Measurements from ENCODE around the gene OR52B6. TPM values are rescaled to one million over a fixed set of nuclear protein-coding genes. Genes with fewer than 3 reads are reported as not detected.

The OR52B6 gene
- total RNA-seq, 1 donor from 2014 or later, result not detected

Other genes with a start within 250 kb of the OR52B6 start
- gene OR51B5, start 237.4 kb upstream of the OR52B6 start, total RNA-seq, result 0.37 TPM
- gene OR51B6, start 229.4 kb upstream of the OR52B6 start, total RNA-seq, result not detected
- not detected for gene OR51M1, start 197.1 kb upstream of the OR52B6 start, total RNA-seq
- not detected for gene OR51Q1, start 158.8 kb upstream of the OR52B6 start, total RNA-seq
- gene OR51I1, start 139.4 kb upstream of the OR52B6 start, total RNA-seq, result 0.23 TPM
- gene OR51I2, start 131.6 kb upstream of the OR52B6 start, total RNA-seq, result not detected
- gene OR52D1, start 92.2 kb upstream of the OR52B6 start, total RNA-seq, result not detected
- 0.26 TPM for gene UBQLN3, start 70.9 kb upstream of the OR52B6 start, total RNA-seq
- gene UBQLNL, start 64.2 kb upstream of the OR52B6 start, total RNA-seq, result 0.69 TPM
- gene OR52H1, start 32.3 kb upstream of the OR52B6 start, total RNA-seq, result not detected
- gene TRIM6, start 15.8 kb downstream of the OR52B6 start, total RNA-seq, result 2.1 TPM
- gene TRIM34, start 44.1 kb downstream of the OR52B6 start, total RNA-seq, result 8.6 TPM
- gene TRIM5, start 104.2 kb downstream of the OR52B6 start, total RNA-seq, result 39.8 TPM
- gene TRIM22, start 108.9 kb downstream of the OR52B6 start, total RNA-seq, result 43.9 TPM
- gene OR56B1, start 155.6 kb downstream of the OR52B6 start, total RNA-seq, result not detected
- gene OR52N4, start 173.4 kb downstream of the OR52B6 start, total RNA-seq, result not detected
- gene OR52N5, start 202.5 kb downstream of the OR52B6 start, total RNA-seq, result not detected
- gene OR52N1, start 210.4 kb downstream of the OR52B6 start, total RNA-seq, result not detected
- gene OR52N2, start 228.0 kb downstream of the OR52B6 start, total RNA-seq, result not detected

All from mucosa of gallbladder (tissue), 1 donor.